Endothelial cell of hepatic sinusoid (primary cell): ENCODE results near the gene STON2.

Experiments
- in situ Hi-C: cut with HindIII; loops from 2 replicates; pipeline ENCODE4 v1.10.0; 2017; ENCODE audit warnings: low sequenced_read_pairs

The STON2 gene

DNA sequence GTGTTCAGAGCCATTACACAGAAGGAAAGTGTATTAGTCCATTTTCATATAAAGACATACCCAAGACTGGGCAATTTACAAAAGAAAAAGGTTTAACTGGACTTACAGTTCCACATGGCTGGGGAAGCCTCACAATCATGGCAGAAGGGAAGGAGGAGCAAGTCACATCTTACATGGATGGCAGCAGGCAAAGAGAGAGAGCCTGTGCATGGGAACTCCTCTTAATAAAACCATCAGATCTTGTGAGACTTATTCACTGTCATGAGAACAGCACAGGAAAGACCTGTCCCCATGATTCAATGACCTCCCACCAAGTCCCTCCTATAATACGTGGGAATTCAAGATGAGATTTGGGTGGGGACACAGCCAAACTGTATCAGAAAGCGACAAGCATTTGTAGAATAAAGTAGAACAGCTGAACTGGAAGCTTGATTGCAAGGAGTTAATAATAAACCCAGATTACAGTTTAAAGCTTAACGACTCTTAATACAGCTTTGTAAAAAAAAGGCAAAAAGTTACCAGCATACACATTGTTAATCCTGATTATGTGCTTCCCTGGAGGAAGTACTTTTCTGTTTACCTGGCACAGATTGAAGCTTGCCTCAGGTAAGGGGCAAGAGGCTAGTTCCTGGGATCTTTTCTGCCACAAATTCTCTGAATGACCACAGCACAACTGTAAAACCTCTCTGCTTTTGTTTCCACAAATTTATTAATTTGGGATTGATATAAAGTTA lies 18.1 kb upstream of the STON2 start:
- in situ Hi-C loops: loop anchor here (5.0 kb wide), 1 partner anchor 36 kb away; no protein-coding TSS in a partner anchor

DNA sequence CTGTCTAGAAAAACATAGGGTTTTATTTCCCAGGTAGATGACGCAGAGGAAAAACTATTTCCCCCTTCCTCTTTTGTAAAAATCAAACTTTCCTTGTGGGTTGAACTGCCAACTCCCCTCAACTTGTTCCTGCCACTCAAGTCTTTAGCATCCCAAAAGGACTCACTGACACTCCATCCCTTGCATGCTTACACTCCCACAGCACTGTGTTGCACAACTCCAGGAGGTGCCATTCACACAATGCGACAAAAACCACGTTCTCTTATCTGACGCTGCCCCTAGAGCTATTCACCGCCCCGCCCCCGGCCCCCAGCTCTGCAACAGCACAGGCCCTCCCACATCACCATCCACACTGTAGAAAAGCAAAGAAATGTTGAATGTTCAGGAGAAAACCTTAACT lies 16.9 kb upstream of the STON2 start:
- in situ Hi-C loops: loop anchor here (5.0 kb wide), 1 partner anchor 35 kb away; no protein-coding TSS in a partner anchor

DNA sequence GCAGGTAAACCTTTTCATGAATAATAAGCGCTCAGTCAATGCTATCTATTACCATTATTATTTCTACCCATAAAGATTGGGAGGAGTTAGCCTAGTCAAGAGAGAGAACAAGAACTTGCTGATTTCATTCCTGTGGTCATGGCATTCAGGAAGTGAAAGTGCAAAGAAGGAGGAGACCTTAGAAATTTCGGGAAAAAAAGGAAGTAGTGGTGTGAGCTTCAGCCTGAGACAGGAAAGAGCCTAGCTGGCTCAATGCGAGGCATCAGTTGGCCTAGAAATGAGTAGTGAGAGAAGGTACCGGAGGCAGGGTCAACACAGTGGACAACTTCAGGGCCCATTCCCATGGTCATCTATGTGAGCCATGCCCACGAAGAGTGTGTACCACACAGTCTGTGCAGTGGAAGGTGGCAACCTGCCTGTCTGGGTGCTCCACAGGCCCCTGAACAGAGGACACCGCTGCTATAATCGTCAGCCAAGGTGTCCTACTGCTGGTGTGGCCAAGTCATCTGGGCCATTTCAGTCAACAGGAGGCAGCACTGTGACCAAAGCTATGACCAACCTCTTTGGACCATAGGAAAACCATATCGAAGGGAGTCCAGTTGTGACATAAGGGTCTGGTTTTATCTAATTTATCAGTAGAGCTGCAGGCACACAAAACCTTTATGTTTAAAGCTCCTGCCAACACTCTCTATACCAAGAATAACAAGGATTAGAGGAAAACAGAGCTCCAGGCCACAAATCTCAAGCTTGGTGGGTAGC lies 16.2 kb upstream of the STON2 start:
- in situ Hi-C loops: loop anchor here (5.0 kb wide), 1 partner anchor 34 kb away; no protein-coding TSS in a partner anchor

DNA sequence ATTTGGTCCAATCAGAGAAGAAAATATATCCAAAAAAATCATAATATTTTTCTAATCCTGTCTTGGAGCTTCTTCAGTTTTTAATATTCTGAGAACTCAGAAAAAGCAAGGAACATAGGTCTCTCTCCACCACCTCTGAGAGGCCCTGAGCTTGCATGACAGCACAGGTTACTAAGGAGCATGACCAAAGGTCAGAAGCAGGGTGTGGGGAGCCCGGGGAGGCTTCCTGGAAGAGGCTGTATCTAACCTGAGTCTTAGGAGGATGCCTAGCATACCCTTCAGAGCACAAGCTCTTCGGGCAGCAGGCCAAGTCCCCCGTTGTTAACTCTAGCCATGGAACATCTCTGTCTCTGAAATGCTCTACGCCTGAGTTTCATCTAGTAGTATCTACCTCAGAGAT lies 15.7 kb upstream of the STON2 start:
- in situ Hi-C loops: loop anchor here (5.0 kb wide), 1 partner anchor 33 kb away; no protein-coding TSS in a partner anchor

DNA sequence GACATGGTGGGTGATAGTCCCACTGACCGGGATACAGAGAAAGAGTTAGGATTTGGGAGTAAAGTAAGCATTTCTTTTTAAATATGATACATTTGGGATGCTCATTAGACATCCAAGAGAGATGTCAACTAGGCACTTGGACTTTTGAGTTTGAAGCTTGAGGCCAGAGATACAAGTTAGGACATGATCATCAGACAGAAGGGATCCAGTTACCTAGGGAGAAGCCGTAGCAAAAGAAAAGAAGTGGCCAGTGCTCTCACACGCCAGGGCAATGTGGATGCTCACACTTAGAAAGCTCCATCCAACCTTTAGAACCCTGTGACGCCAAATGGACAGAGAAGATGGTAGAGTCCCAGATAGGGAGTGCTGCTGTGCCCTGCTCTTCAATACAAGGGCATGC lies 14.0 kb upstream of the STON2 start:
- in situ Hi-C loops: no loop called here

DNA sequence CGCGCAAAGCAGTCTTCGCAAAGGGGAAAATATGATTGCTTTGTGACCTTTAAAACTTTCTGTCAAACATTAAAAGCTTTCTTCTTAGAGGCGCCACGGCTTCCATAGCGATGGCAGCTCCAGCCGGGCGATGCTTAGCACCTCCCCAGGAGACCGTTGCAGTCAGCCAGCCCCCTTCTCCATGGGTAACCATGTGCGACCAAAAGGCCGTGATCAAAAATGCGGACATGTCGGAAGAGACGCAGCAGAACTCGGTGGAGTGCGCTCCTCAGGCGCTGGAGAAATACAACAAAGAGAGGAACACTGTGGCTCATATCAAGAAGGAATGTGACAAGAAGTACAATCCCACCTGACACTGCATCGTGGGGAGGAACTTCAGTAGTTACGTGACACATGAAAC lies 12.7 kb upstream of the STON2 start:
- in situ Hi-C loops: no loop called here

DNA sequence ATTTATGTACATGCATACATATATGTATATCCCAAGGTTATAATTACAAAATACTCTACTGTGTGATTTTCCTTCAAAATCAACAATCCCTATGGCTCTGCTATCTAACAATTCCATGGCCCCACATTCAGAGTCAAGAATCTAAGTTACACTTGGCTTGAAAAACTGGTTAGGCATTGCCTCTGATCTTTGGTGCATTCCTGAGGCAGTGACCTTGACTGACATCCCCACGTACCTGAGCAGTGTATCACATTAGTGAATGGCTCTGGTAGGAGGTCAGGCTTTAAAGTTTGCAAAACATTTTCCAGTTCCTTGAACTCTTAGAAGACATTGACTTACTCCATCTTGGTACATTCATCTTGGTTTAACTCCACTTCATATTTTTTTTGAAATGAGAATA lies 8.5 kb upstream of the STON2 start:
- in situ Hi-C loops: no loop called here

DNA sequence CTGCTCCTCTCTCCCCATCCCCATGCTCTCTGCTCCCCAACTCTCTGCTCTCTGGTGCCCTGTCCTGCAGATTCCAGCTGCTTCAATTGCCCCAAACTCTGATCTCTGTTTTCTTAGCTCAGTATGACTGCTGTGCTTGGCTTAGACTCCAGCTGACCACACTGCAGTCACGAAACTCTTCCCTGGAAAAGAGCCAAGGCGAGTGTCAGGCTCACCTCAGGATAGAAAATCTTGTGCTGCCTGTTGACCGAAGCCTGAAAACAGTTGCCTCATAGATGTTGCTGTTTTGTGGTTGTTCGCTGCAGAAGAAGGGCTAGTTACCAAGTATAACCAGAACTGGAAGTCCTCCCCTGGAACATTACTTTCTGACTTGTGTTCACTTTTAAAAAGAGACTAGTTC lies 6.7 kb upstream of the STON2 start:
- in situ Hi-C loops: no loop called here

DNA sequence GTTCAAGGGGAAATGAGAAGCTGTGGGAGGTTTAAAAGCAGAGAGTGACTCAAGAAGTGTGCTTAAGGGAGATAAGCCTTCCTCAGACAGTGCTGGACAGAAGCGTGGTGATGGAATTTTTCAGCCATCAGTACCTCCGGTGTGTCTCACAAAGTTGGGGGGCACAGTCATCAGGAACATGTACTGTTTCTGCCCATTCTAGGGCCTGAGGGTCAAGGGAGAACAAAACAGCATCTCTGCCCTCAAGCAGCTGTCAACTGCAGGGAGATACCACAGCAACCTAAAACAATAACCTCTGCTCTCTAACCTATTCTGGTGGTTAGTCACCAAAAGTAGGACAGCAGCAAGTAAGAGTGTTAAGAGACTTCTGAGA lies 2.0 kb upstream of the STON2 start:
- in situ Hi-C loops: no loop called here

DNA sequence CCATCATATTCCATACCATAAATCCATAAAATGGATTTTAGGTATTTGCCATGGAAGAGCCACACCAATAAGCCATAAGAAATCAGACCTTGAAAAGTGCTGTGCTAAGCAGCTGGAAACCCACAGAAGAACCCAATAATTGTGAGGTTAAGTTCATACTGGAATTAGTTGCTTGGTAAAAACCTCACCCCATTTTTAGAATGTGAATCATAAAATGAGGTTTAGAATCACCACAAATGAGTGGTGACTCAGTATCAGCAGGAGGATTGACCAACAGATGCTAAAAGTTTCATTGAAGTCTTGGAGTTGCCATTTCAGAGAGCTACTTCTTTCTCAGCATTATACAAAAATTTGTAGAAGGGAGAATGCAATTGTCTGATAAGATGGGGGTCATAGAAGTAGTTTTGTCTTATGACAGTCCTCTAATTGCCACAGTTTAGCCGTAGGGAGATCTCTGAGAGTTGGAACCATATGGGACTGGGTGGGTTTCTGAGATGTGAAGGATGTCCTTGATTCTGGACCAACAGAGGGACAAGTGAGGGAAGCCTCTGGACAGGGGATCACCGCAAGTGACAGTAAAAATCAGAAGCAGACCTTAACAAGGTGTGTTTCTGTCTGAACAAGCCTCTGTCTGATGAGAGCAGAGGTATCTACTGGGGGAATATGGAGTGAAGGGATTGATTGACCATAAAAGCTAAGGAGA lies 1.4 kb upstream of the STON2 start:
- in situ Hi-C loops: no loop called here

DNA sequence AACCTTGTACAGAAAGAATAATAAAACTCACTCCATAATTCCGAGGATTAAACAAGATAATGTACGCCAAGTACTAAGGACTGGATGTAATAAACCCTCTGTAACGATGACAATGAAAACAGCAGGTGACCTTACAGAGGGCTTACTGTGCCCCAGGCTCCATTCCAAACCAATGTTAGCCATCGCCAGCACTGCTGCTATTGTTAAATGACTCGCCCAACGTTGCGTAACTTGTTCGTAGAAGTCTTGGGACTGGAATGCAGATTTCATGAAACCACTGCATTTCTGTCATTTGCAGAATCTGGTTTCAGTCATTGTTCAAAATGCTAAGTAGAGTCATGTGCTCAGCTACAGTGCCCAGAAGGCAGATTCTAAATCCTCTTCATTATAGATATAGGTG lies 728 bp upstream of the STON2 start:
- in situ Hi-C loops: no loop called here

DNA sequence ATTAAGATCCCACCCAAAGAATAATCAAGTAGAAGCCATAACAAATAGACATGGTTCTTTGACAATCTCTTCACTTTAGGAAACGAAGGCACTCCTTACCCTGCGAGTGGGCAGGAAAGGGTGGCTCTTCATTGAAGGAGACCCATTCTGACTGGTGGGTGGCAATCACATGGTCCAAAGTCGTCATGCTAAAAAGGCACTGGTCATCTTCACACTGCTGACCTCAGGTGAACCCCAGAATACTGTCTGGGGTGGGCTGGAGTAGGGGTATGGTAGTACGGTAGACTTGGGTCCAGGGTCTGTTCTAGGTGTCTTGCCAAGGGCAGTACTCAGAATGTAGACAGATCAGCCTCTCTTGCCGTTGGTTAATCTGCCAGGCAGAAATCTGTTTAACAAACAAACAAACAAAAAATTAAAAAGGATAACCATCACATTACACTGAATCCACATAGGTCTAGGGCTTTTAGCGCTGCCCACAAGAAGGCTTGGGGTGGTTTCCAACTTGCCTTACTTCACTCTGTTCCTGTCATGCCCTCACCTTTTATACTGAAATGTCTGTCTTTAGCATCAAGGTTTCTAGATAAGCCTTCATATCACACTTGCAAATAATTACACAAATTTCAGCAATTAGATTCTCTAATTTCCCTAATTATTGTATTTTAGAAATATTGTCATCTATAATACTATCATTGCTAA lies 1.8 kb downstream of the STON2 start:
- in situ Hi-C loops: no loop called here

DNA sequence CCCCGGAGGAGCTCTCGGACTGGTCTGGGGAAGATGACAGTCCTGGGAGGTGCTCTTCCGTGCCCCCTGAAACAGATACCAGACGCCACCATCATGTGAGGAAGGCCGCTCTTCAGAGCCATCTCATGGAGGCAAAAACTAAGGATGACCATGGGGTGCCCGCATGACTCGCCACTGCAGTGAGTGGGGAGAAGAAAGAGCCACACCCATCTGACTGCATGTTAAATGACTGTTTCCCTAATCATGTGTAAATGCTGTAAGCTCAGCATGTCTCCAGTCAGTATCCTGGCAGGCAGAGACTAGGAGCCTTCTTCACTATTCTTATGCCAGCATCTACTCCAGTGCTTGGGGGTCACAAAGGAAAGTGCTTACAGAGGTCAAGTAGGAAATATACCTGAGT lies 4.0 kb downstream of the STON2 start:
- in situ Hi-C loops: no loop called here

DNA sequence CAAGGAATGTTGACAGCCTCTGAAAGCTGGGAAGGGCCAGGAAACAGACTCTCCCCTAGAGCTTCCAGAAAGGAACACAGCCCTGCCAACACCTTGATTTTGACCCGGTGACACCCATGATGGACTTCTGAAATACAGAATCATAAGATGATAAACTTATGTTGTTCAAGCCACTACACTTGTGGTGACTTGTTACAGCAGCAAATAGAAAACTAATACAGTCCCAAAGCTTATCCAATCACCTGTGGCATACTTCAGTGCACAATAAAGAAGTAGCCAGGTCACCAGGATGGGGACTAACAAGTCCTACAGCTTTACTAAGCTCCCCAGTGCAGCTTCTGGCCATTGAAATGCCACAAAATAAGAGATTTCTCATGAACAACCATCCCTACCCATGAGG lies 5.4 kb downstream of the STON2 start:
- in situ Hi-C loops: no loop called here

DNA sequence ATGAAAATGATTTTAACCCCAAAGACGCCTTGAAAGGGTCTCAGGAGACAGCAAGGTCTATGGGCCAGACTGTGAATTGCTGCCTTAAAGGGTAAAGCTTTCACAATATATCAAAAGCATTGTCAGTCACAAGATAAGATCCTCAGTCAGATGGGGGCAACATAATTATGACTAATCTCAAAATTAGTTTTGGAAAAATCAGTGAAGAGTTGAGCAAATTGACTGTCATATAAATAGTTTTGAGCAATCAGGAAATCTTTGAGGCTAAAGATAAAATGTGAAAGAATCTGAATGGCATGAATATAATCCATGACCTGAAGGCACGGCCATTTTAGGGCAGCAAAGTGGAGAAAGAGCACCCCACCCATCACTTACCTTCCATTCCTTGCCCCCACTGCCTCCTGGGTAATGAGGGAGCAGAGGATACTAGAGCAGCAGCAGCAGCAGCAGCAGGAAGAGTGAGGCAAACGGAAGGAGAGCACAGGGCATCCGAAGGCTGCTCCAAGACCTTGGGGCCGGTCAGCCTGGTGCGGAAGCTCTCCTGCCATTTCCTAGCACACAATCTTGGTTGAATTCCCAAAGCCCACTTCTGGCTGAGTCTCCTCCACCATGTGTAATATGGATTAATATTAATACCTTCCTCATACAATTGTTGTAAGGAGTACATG lies 7.0 kb downstream of the STON2 start:
- in situ Hi-C loops: no loop called here

DNA sequence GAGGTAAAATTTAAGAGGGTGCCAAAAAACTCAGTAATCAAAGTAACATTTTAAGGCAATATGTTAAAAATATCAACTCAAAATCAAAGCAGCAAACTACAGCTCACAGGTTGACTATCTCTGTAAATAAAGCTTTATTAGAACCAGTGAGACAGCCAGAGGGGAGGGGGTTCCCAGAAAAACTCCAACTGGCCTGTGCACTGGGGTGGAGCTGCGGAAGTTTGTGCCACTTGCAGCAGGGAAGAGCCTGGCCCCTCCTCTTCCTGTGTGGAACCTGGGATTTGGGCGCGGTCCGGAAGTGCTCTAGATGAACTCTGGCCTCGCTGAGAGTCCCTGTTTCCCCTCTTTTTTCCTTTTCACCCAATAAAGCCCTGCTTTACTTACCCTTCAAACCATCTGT lies 8.1 kb downstream of the STON2 start:
- in situ Hi-C loops: no loop called here

DNA sequence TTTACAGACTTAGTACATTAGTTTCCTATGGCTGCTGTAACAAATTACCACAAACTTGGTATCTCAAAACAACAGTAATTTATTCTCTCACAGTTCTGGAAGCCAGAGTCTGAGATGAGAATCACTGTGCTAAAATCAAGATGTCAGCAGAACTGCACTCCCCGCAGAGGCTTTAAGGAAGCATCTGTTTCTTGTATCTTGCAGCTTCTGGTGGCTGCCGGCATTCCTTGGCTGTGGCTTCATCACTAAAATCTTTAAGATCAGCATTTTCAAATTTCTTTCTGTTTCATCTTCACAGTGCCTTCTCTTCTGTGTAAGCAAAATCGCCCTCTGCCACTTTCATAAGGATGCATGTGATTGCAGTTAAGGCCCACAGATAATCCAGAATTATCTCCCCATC lies 9.4 kb downstream of the STON2 start:
- in situ Hi-C loops: no loop called here

DNA sequence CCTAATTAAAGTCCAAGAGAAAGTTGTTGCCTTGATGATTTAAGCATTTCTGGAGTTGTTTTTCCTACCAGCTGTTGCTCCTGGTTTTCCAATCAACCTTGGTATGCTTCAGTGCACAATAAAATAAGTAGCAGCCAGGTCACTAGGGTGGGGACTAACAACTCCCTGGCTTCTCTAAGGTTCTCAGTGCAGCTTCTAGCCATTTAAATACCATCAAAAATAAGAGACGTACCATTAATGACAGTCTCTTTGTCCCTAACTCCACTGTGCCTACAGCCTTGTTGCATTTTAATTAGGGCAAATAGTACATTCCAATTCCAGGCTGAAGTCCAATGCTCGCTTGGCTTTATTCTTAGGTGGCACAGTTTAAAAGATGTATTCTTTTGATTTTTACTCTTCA lies 11.8 kb downstream of the STON2 start:
- in situ Hi-C loops: no loop called here

DNA sequence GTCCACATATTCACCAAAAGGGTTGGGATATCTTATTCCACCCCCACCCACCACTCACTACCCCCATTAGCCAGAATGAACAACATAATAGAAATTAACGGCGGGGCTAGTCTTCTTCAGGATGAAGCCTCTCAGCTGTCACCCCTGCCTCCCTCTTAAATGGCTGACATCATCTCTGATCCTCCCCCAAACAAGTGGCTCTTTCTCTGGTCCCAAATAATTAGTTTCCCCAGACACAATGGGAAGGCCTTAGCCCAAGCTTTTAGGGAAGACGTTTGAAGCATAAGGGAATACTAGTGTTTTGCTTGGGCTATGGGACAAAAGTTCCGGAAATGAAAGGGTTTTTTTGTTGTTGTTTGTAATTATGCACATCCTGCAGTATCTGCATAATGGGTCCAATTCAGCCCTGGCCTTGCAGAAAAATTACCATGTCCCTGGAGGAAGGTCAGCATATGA lies 13.8 kb downstream of the STON2 start:
- in situ Hi-C loops: no loop called here

DNA sequence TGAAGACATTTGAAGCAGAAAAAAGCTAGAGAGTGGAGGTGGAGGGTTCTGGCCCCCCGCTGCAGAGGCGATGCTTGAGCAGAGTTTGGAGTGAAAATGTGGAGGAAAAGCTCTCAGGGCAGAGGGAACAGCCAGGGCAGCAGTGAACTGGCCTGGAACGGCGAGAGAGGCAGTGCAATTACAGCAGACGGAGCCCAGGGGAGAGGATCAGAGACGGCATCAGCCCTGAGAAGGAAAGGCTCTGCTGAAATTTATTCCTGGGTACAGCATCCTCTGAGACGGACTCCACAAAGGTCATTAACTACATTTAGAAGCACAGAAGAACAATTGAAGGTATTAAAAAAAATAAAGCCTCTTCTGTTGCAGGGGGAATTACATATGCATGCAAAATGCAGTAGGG lies 14.2 kb downstream of the STON2 start:
- in situ Hi-C loops: no loop called here

DNA sequence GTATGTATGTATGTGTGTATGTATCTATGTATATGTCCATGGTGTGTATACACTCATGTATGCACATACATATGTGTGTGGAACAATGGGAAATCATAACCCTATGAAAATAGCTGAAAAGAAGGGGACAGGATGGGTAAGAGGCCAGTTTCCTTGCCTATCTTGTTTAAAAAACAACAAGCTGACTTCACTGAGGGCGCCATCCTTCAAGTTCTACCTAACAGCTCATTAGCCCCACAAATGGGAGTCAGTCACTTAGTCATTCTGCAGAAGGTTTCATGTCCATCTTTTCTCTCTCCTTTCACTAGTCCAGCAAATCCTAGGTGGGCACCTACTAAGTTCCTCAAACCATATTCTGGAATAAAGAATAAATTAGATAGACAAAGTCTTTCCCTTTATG lies 14.7 kb downstream of the STON2 start:
- in situ Hi-C loops: no loop called here
